Testis (tissue), 2 donors: ENCODE measurements around the gene TLCD3A.

Source experiments
- POLR2A ChIP-seq: fragments of 450-650 bp; IDR thresholded peaks from one replicate; pipeline ENCODE4 v1.6.1; 2017; ENCODE audit warnings: antibody characterized with exemption, mild to moderate bottlenecking, moderate library complexity
- TF ChIP-seq, protein P1 (sequence below), 3 experiments: fragments of 450-650 bp in 2 of 3; fragments of 200-600 bp in 1 of 3; sonication (generic) in 1 of 3; IDR thresholded peaks; one replicate each; pipeline ENCODE4 v1.5.1; 2016 to 2019; ENCODE audit warnings: antibody characterized with exemption in 3 of 3, mild to moderate bottlenecking in 2 of 3, moderate library complexity in 1 of 3

DNA sequence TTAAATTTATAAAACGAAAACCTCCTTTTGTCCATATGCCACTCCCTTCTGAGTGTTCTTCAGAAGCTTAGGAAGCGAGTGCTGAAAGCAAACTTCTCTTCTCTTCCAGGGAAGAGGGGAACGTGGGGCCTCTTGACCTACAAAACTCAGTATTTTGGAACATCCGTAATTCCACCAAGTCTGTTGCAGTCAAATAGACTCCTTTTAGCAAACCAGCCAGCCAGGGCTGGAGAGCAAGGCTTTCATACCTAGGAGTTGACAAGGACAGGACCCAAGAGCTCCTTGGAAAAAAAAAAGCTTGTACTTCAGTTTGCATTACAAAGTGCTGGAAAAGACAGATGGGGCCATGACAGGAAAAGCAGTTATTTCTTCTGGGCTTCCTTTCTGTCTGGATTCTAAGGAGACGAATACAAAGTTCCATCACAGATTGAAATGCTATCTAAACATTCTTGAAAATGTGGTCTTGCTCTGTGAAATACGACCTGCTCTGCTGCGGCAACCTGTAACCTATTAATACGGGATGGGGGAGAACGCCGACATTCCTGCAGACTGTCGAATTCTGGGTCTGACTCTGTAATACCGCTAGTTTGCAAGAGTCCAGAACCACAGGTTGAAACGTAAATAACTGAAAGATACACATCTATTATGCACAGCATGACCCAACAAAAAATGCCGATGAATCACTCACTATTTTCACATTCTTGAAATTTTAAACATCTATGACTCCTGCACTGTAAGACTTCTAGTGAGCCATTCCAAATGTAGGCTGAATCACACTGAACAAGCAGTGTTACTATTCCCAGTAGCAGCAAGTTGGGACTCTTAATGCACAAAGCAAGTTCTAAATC lies 38.4 kb upstream of the TLCD3A start:
- TF ChIP-seq, protein P1, sequence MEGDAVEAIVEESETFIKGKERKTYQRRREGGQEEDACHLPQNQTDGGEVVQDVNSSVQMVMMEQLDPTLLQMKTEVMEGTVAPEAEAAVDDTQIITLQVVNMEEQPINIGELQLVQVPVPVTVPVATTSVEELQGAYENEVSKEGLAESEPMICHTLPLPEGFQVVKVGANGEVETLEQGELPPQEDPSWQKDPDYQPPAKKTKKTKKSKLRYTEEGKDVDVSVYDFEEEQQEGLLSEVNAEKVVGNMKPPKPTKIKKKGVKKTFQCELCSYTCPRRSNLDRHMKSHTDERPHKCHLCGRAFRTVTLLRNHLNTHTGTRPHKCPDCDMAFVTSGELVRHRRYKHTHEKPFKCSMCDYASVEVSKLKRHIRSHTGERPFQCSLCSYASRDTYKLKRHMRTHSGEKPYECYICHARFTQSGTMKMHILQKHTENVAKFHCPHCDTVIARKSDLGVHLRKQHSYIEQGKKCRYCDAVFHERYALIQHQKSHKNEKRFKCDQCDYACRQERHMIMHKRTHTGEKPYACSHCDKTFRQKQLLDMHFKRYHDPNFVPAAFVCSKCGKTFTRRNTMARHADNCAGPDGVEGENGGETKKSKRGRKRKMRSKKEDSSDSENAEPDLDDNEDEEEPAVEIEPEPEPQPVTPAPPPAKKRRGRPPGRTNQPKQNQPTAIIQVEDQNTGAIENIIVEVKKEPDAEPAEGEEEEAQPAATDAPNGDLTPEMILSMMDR (IDR thresholded peaks at IDR 0.05) = no peak
- no peak for TF ChIP-seq POLR2A
